Spleen (tissue), 11 donors: ENCODE data around the gene RBM15B. TPM values are rescaled to one million over a fixed set of nuclear protein-coding genes. Genes with fewer than 3 reads are reported as not detected.

Experiments
- DNase-seq: peaks from one replicate; pipeline ENCODE4 v3.0.0-alpha.2; 2020
- H3K27ac ChIP-seq, 8 donors: fragments of 200-600 bp; sonication (generic) in 7 of 8; 1 replicate in 4 of 8; 2 replicates in 4 of 8; pipeline versions ENCODE4 v1.5.0 to v1.8.0; 2016 to 2021; ENCODE audit warnings: inconsistent platforms in 4 of 8, mild to moderate bottlenecking in 4 of 8, moderate library complexity in 1 of 8
- H3K27me3 ChIP-seq, 7 donors: fragments of 200-600 bp; sonication (generic) in 6 of 7; replicated peaks in 1 of 7; 1 replicate in 4 of 7; 2 replicates in 3 of 7; pipeline versions ENCODE4 v1.5.0 to v1.8.0; 2016 to 2021; ENCODE audit warnings: inconsistent platforms in 3 of 7, mild to moderate bottlenecking in 1 of 7
- H3K36me3 ChIP-seq, 6 donors: fragments of 200-600 bp; sonication (generic) in 5 of 6; 1 replicate in 4 of 6; 2 replicates in 2 of 6; pipeline versions ENCODE4 v1.5.0 to v1.8.0; 2016 to 2021; ENCODE audit warnings: inconsistent platforms in 2 of 6
- H3K4me1 ChIP-seq, 6 donors: fragments of 200-600 bp; sonication (generic) in 5 of 6; 1 replicate in 3 of 6; 2 replicates in 3 of 6; pipeline versions ENCODE4 v1.5.0 to v1.8.0; 2016 to 2021; ENCODE audit warnings: inconsistent platforms in 3 of 6
- H3K4me3 ChIP-seq, 8 donors: fragments of 200-600 bp; sonication (generic) in 7 of 8; 1 replicate in 4 of 8; 2 replicates in 4 of 8; pipeline versions ENCODE4 v1.5.0 to v1.8.0; 2016 to 2021; ENCODE audit warnings: inconsistent platforms in 4 of 8, mild to moderate bottlenecking in 4 of 8, moderate library complexity in 2 of 8
- H3K9me3 ChIP-seq, 8 donors: fragments of 200-600 bp; sonication (generic) in 7 of 8; 1 replicate in 4 of 8; 2 replicates in 4 of 8; pipeline versions ENCODE4 v1.5.0 to v1.8.0; 2016 to 2021; ENCODE audit warnings: inconsistent platforms in 4 of 8
- CTCF ChIP-seq, 11 experiments: fragments of 200-600 bp in 7 of 11; fragments of 450-650 bp in 4 of 11; sonication (generic) in 4 of 11; IDR thresholded peaks in 8 of 11; conservative IDR thresholded peaks in 3 of 11; 1 replicate in 7 of 11; 2 replicates in 4 of 11; pipeline versions ENCODE4 v1.4.0 to v1.8.0; 2016 to 2021; ENCODE audit warnings: antibody characterized with exemption in 11 of 11, inconsistent platforms in 4 of 11, mild to moderate bottlenecking in 1 of 11
- POLR2A ChIP-seq, 3 donors: fragments of 450-650 bp; IDR thresholded peaks; one replicate each; pipeline ENCODE4 v1.5.1; 2017; ENCODE audit warnings: antibody characterized with exemption in 3 of 3, mild to moderate bottlenecking in 1 of 3
- POLR2AphosphoS5 ChIP-seq, 3 donors: sonication (generic); formaldehyde crosslinking; IDR thresholded peaks; one replicate each; pipeline ENCODE4 v1.5.1; 2017; ENCODE audit warnings: antibody characterized with exemption in 3 of 3
- WGBS, 5 donors: extraction: QIAGEN DNeasy Blood & Tissue Kit in 3 of 5; methylation state at CpG; one replicate each; pipeline versions ENCODE4 v1.1.5 to v1.1.7; 2013 to 2018; 5-methylcytosine and 5-hydroxymethylcytosine counted together
- intact Hi-C: fragments of 100-400 bp; cut with DNase I; formaldehyde crosslinking; loops from one replicate; pipeline ENCODE4 v1.15.0; 2023; ENCODE audit warnings: low total_unique reads
- polyA plus RNA-seq, 3 donors: library from polyadenylated mRNA; stranded (reverse); fragments of 200-250 nt; gene quantifications; one replicate each; pipeline ENCODE4 v1.2.1, GENCODE V29; 2013
- total RNA-seq, 7 donors: library from RNA; depleted of rRNA in 3 of 7; stranded (reverse); fragments of >200 nt in 3 of 7; fragmentation: NEBNext Ultra II Directional in 4 of 7; extraction: Animal tissue kit (Norgen Biotek cat#: 25700) in 4 of 7; gene quantifications; one replicate each; pipeline versions ENCODE4 v1.1.0 to v1.2.1, GENCODE V29; 2016 to 2021
- donor health status: healthy with polysubstance abuse.
- donor health status: DM: no; HTN: no; CAD: no; lungs with moderate emphysema.
- donor health status: DM: no; HTN: no; CAD: no.
- donor health status: Bipolar disorder and iron deficiency.
- donor health status: healthy.
- donor health status: DM: no; HTN: no; CAD: no.
- donor health status: DM: yes; HTN: yes; CAD: no.

Gene RBM15B
- total and polyA plus RNA-seq, 10 donors = 6.4 to 34.6 (median 23.6) TPM

- WGBS, 5 donors = 58 to 78% (median 64%) methylated on average over 6 to 8 of the region's 8 CpGs
- no peak for TF ChIP-seq POLR2AphosphoS5 (IDR thresholded peaks at IDR 0.05)
- TF ChIP-seq CTCF (IDR thresholded peaks at IDR 0.05 in 8 of 11, conservative IDR thresholded peaks at IDR 0.05 in 3 of 11) = no peak
- no peak for TF ChIP-seq POLR2A (IDR thresholded peaks at IDR 0.05)
- Histone ChIP-seq H3K4me1 (no peaks in the 10 kb centered on the region), H3K36me3 (no peaks in the 10 kb centered on the region), H3K27ac (no peak overlapping the region), H3K9me3 (no peaks in the 10 kb centered on the region), H3K4me3 (no peak overlapping the region), H3K27me3 (no peaks in the 10 kb centered on the region)
- DNase-seq = no peak
- intact Hi-C loops = no loop called here
Measured at GRCh38 chr3:51355891-51356578, 35.0 kb upstream of the RBM15B start.

GRCh38 chr3:51357856-51358255 is 33.2 kb upstream of the RBM15B start:
- no peak for DNase-seq
- TF ChIP-seq CTCF (IDR thresholded peaks at IDR 0.05 in 8 of 11, conservative IDR thresholded peaks at IDR 0.05 in 3 of 11) = no peak
- WGBS, 5 donors = 59 to 73% (median 69%) methylated on average over 4 of the region's 4 CpGs

GRCh38 chr3:51358981-51359380 is 32.1 kb upstream of the RBM15B start:
- Histone ChIP-seq H3K4me3 (no peak overlapping the region), H3K4me1 (no peaks in the 10 kb centered on the region), H3K36me3 (no peaks in the 10 kb centered on the region), H3K27me3 (no peaks in the 10 kb centered on the region), H3K27ac (no peak overlapping the region), H3K9me3 (no peaks in the 10 kb centered on the region)
- intact Hi-C loops = no loop called here
- TF ChIP-seq CTCF (IDR thresholded peaks at IDR 0.05 in 8 of 11, conservative IDR thresholded peaks at IDR 0.05 in 3 of 11) = no peak
- TF ChIP-seq POLR2A (IDR thresholded peaks at IDR 0.05) = no peak
- no peak for TF ChIP-seq POLR2AphosphoS5 (IDR thresholded peaks at IDR 0.05)
- no peak for DNase-seq
- 69 to 82% (median 78%) methylated on average over 3 of the region's 3 CpGs for WGBS, 5 donors

More at GRCh38 chr3:51357856-51358255, 33.2 kb upstream of the RBM15B start:
- no peaks in the 10 kb centered on the region for H3K36me3 ChIP-seq
- no peaks in the 10 kb centered on the region for H3K27me3 ChIP-seq
- no peaks in the 10 kb centered on the region for H3K9me3 ChIP-seq
- H3K4me1 ChIP-seq = no peaks in the 10 kb centered on the region
- H3K27ac ChIP-seq = no peak overlapping the region
- intact Hi-C loops = no loop called here
- H3K4me3 ChIP-seq = no peak overlapping the region

- H3K27me3 ChIP-seq = no peaks in the 10 kb centered on the region
- H3K4me3 ChIP-seq = no peak overlapping the region
- H3K9me3 ChIP-seq = peaks cover 0 to 5% (median 0%) of the 10 kb centered on the region in 8 donors
- no peaks in the 10 kb centered on the region for H3K36me3 ChIP-seq
- TF ChIP-seq POLR2A (IDR thresholded peaks at IDR 0.05) = no peak
- no peak for TF ChIP-seq CTCF (IDR thresholded peaks at IDR 0.05 in 8 of 11, conservative IDR thresholded peaks at IDR 0.05 in 3 of 11)
- no peak for TF ChIP-seq POLR2AphosphoS5 (IDR thresholded peaks at IDR 0.05)
- WGBS, 5 donors = 86 to 93% (median 91%) methylated on average over 3 of the region's 3 CpGs
- DNase-seq = no peak
- intact Hi-C loops = no loop called here
- no peak overlapping the region for H3K27ac ChIP-seq
- H3K4me1 ChIP-seq = no peaks in the 10 kb centered on the region
Measured at GRCh38 chr3:51360806-51361205, 30.3 kb upstream of the RBM15B start.
